ENCODE measurements around the gene TYMP.

TYMP gene

GRCh38 chr22:50505276-50505775, 24.5 kb downstream of the TYMP start:
- no peak for DNase-seq (ENCODE audit: low spot score)

GRCh38 chr22:50504369-50505211, 25.2 kb downstream of the TYMP start:
- DNase-seq (ENCODE audit: low spot score) = peak; percentile 34

GRCh38 chr22:50503475-50504145, 26.2 kb downstream of the TYMP start:
- no peak for DNase-seq (ENCODE audit: low spot score)

- no peak for DNase-seq (ENCODE audit: low spot score)
These were observed 27.0 kb downstream of the TYMP start for GRCh38 chr22:50502628-50503474.

GRCh38 chr22:50502096-50502495, 27.7 kb downstream of the TYMP start:
- no peak for DNase-seq (ENCODE audit: low spot score)

GRCh38 chr22:50500452-50500851, 29.4 kb downstream of the TYMP start:
- no peak for DNase-seq (ENCODE audit: low spot score)

GRCh38 chr22:50498322-50498890, 31.4 kb downstream of the TYMP start:
- peak; percentile 83 for DNase-seq (ENCODE audit: low spot score)

GRCh38 chr22:50497093-50497492, 32.7 kb downstream of the TYMP start:
- no peak for DNase-seq (ENCODE audit: low spot score)

- no peak for DNase-seq (ENCODE audit: low spot score)
These were observed 39.1 kb downstream of the TYMP start for GRCh38 chr22:50490531-50491308.

- no peak for DNase-seq (ENCODE audit: low spot score)
These were observed 40.2 kb downstream of the TYMP start for GRCh38 chr22:50489363-50490243.

- no peak for DNase-seq (ENCODE audit: low spot score)
These were observed 40.9 kb downstream of the TYMP start for GRCh38 chr22:50488886-50489285.

GRCh38 chr22:50488006-50488677, 41.7 kb downstream of the TYMP start:
- no peak for DNase-seq (ENCODE audit: low spot score)

- no peak for DNase-seq (ENCODE audit: low spot score)
These were observed 42.4 kb downstream of the TYMP start for GRCh38 chr22:50487290-50488005.

GRCh38 chr22:50486561-50487289, 43.1 kb downstream of the TYMP start, which contains the start of gene MIOX:
Gene MIOX (plus strand): TSS chr22:50486859. CDS start chr22:50486898, 39 bp downstream.
- no peak for DNase-seq (ENCODE audit: low spot score)

GRCh38 chr22:50485221-50486131, 44.3 kb downstream of the TYMP start:
- no peak for DNase-seq (ENCODE audit: low spot score)

- no peak for DNase-seq (ENCODE audit: low spot score)
These were observed 45.6 kb downstream of the TYMP start for GRCh38 chr22:50483977-50484853.
